NOMO-1 (cell line): ENCODE data around the gene HPCA.

ENCODE experiments used
- DNase-seq, 2 experiments: peaks; one replicate each; lab custom pipeline; 2025; ENCODE audit not compliant: unreplicated experiment in 2 of 2; lab: John Stamatoyannopoulos, UW

HPCA gene

DNA sequence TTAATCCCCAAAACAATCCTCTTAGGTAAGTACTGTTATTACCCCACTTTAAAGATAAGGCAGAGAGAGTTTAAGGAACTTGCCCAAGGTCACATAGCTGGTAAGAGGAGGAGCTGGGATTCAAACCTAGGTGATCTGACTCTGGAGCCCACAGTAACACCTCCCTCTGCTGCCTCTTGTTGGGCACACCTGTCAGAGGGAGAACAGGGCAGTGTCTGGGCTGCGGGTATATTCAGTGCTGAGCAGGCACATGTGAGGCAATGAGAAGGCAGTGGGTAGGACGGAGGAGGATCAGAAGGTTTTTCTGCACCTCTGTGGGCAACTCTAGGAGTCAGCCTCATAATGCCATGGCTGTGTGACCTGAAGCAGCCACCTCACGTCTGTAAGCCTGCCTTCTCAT, 1.8 kb downstream of the HPCA start:
- DNase-seq, result no peak

DNA sequence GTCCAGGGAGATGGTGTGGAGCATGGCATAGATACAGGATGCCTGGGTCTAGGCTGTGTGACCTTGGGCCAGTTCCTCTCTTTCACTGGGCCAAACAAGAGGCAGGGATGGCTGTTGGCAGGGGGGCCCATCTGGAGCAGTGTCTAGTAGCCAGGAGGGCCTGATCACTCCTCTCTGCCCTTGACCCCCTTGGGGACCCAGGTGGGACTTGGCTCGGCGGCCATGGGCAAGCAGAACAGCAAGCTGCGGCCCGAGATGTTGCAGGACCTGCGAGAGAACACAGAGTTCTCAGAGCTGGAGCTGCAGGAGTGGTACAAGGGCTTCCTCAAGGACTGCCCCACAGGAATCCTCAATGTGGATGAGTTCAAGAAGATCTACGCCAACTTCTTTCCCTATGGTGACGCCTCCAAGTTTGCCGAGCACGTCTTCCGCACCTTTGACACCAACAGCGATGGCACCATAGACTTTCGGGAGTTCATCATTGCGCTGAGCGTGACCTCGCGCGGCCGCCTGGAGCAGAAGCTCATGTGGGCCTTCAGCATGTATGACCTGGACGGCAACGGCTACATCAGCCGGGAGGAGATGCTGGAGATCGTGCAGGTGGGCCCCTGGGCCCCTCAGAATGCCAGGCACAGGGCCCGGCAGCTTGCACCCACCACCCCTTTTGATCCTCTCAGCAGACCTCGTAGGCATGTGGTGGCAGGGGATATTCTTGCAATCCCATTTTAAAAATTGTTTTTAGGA, 2.6 kb downstream of the HPCA start:
- DNase-seq, result no peak

DNA sequence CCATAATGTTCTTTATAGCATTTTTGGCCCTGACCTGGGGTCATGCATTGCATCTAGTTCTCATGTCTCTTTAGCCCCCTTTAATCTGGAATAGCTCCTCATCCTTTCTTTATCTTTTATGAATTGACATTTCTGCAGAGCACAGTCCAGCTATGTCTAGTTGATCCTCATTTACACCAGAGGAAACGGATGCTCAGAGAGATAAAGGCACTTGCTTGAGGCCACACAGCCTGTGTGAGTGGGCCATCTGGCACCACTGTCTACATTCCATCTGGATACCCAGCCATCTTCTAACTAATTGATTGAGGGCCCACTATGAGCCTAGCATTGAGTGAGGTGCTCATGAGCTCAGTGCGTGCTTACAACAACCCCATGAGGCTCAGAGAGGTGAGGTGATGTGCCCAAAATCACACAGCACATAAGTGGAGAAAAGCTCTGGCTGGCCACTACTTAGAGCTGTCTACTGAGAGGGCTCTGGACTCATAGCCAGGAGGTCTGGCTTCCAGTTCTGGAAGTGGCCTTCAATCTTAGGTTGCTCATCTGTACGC, 3.5 kb downstream of the HPCA start:
- no peak for DNase-seq

DNA sequence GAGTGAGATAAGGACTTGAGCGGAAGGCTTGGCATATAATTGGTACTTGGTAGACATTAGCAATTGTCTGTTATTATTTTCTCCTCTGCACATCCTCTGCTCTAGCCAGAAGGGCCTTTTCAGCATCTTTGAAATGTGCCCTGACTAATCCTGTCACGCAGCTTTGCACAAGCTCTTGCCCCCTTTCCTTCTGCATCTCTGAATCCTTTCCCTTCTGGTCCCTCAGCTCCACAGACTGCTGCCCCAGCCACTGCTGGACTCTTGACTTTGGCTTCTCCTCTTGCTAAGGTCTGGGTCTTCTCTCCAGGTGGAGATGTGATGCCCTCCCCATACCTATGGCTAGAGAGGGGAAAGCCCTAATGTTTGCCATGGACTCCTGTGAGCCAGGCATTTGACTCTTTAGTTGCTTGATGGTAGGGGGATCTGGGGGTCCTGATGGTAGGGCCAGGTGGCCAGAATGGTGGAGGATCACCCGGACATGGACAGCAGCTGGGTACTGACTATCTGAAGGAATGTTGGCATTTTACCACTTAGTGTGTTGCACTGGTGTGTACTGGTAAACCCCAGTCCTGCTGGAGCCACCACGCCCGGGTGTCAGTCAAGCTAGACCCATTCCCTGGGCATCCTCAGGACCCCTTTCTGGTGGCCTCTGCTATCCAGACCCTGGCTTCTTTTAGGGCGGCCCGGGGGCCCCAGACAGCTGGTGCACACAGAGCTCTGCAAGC, 4.4 kb downstream of the HPCA start:
- no peak for DNase-seq

DNA sequence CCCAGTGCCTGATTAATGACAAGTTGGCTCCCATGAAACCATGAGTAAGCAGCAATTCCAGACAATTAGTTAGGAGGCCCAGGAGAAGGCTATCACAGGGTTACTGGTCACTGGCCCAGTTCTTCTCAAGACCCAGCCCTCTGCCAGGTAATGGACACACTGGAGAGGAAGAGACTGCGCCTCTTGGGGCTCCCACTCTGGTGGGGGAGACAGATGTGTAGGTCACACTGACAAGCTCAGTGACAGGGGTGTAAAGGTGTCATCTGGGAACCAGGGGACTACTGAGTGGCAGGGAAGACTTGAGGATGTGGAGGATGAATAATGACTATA, 4.9 kb downstream of the HPCA start:
- no peak for DNase-seq

DNA sequence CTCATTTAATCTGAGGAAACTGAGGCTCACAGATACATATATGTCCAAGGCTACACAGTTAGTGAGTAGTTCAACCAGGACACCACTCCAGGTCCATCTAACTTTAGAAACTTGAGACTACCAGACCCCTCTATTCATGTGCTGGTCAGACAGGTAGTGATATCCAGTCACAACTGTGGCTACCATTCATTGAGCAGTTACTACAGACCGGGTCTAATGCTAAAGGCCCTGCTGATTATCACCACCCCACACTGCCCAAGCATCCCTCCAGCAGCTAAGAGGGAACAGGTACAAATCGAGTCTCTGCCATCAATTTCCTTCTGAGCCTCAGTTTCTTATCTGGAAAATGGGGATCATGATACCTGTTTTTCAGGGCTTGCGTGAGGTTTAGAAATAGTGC, 5.3 kb downstream of the HPCA start:
- no peak for DNase-seq

DNA sequence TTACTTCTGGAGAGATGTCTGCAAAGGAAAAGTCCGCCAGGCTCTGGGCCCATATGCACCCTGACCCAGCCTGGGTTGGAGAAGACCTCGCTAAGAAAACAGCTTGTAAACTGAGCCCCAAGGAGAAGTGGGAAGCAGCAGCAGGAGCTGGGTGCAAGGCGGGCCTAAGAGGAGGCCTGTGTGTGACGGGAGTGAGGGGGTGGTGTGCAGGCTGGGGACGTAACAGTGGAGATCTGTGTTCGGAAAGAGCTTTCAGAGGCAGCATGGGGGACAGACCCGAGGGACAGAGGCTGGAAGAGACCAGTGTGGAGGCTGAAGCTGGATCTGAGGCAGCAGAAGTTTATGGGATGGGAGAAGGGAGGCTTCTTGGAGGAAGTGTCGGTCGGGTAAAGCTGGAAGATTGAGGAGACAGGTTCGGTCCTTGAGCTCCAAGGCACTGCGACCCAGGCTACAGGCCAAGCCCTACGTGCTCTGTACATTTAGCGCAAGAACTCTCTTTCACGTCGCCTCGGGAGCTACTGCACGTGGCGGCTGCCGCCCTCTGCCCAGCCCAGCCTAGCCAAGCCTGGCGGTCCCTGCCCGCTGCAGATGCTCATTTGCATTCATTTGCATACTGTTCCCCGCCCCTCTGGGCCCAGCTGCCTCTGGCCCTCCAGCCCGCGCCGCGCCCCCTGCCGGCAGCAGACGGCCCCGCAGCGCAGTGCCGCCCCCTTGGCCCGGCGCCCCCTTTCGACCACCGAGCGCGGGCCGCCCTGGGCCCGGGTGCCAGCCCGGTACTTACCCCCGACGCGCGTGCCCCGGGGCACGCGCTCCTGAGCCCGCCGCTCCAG, 6.3 kb downstream of the HPCA start:
- DNase-seq, result no peak

DNA sequence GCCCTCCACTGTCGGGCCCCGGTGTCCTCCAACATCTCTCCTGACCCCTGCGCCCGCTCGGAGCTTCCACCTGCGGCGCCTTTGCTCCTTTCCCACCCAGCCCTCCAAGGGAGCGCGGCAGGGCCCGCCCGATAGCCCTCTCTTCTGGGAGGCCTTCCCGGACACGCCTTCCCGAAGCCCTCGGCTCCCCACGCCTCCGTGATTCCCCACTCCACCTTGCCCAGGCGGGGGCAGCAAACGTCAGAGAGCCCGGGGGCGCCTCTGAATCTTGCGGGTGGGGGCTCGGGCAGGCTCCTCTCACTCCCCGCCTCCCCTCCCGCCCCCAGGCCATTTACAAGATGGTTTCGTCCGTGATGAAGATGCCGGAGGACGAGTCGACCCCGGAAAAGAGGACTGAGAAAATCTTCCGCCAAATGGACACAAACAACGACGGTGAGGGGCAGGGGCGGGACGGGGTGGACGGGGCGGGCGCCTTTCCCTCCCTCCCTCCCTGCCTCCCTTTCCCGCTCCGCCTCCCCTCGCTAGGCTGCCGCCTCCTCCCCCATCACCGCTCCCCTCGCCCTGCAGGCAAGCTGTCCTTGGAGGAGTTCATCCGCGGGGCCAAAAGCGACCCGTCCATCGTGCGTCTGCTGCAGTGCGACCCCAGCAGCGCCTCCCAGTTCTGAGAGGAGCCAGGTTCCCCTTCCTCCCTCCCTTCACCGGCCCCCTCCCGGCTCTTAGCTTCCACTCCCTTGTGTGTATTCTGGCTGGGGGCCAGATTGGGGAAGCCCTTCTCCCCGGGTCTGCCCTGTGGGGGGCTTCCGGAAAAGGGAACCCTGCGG, 7.1 kb downstream of the HPCA start:
- no peak for DNase-seq

DNA sequence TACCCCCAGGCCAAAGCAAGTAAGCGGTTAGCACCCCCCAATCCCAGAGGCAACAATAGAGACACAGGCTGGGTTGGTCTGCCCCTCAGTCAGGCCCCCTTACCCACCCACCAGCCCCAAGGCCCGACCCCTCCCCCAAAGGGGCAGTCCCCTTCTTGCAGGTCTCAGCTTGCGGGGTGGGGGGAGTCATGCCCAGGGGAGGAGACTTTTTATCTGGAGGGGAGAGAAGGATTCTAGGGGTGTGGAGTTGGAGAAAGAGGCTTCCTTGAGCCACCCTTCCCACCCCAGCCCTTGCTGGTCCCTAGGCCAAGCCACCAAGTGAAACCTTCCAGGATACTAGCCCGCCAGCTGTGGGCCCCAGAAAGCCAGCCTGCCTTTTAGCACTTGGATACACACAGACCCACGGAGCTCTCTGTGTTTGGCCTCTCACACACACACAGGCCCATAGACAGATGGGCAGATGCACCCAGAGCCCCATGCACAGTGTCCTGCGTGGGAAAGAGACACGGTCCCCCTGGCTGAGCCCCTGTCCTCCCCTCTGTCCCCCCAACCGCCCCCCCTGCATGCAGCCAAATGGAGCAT, 7.8 kb downstream of the HPCA start:
- DNase-seq, result no peak

DNA sequence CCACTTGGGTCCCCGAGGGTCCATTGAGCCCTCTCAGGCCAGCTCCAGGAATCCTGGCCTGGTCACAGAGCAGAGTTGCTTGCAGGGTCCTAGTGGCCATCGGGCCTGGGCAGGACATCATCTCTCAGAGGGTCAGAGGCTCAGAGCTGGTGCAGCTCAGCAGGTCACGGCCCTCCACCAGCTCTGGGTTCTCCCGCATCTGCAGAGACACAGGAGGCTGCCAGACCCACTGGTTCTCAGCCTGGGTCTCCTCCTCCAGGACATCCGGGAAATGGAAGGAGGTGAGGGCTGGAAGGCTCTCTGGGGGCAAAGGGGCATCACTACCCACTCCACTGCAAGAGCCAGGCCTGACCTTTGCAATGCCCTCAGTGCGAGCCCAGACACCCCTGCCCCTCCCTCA, 8.4 kb downstream of the HPCA start:
- DNase-seq, result no peak

DNA sequence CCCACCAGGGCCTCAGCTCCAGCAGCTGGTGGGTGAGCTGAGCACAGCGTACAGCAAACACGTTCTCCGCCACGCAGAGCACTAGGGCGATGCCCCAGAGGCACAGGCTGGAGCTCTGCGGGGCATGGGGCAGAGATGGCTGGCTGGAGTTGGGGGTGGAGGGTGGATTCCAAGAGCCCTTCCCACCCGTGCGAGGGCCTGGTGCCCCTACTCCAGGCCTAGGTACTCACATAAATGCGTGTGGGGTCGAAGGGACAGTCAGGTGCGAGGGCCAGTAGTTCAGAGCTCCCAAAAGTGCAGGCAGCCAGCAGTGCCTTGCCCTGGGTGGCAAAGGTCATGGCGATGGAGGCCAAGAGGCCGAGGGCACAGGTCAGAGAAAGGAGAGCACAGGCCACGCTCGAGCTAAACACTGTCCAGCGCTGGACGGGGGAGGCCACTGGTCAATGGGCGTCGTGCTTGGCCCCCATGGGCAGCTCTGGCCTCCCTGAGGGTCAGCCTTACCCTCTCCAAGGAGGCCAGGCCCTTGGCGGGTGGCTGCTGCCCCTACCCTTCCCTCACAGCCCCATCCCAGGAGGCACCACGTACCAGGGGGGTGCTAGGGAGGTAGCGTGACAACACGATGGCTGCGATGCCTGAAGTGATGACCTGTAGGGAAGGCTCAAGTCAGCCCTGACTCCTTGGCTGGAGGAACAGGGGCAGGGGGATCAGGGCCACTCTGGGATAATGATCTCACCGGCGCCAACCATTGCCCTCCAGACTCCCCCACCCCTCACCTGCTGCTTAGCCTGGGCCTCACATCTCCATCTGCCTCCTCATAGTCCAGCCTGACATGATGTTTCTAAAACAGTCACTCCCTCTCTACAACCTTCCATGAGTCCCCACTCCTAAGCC, 9.3 kb downstream of the HPCA start:
- no peak for DNase-seq

DNA sequence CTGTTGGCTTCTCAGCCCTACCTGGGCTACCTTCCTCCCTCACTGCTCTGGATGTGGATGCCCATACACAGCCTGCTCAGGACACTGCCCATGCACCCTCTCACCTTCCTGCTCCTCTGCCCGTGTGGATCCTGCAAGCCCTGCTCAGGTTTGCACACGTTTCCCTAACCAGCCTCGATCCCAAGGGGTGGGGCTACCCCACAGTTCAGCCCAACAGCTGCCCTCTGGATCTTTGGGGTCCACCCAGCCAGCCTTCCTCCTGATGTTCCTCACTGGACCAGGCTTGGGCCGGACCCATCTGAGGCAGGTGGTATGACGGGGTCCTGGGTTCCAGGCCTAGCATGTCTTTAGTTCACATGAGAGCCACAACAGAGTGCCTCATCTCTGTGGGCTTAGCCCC, 10.2 kb downstream of the HPCA start:
- DNase-seq, result no peak

DNA sequence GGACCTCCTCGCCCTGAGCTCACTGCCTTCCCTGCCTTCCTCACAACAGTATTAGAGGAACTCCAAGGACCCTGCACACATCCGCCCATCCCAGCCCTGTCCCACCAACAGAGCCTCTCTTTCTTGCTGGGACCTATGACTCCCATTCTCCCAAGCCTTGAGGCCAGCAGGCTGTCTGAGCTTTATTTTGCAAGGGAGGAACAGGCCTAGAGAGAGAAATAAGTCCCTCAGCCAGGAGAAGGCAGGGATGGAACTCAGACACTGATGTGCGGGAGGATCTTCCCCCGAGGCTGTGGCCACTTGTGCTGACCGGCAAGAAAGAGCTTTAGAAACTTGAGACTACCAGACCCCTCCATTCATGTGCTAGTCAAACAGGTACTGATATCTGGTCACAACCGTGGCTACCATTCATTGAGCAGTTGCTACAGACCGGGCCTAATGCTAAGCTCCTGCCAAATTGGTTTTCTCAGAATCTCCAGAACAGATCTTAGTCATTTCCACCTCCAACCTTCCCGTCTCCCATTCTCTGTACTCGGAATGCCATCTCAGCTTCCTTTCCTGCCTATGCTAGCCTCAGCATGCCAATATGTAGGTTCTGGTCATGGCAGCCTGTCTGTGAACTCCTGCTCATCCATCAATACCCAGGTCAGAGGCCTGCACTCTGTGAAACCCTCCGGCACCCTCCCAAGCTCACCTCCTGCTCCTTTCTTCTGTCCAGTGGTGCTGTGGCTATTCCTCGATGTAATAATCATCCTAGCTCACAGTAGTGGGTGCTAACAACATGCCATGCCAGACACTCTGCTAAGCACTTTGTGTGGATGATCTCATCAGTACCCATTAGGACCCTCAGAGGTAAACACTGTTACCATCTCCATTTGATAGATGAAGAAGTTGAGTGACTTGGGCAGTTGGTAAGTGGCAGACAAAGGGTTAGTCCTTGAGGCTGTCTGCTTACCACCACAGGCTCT, 11.1 kb downstream of the HPCA start:
- DNase-seq, result no peak

DNA sequence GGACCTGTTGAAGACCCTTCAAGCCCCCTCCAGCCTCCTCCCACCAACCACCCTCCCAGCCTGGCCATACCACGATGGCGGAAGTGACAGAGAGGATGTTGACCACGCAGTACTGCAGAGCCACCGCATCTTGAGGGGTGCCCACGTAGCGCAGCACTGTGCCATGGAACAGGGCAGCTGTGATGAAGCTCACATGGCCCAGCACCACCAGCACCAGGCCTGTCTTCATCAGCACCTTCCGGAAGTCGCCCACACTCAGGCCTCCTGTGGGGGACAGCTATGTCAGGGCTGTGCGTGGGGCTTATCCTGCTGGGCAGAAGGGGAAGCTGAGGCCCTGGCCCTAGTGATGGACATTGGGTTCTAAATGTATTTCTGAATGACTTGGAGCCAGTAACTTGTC, 11.8 kb downstream of the HPCA start:
- no peak for DNase-seq

DNA sequence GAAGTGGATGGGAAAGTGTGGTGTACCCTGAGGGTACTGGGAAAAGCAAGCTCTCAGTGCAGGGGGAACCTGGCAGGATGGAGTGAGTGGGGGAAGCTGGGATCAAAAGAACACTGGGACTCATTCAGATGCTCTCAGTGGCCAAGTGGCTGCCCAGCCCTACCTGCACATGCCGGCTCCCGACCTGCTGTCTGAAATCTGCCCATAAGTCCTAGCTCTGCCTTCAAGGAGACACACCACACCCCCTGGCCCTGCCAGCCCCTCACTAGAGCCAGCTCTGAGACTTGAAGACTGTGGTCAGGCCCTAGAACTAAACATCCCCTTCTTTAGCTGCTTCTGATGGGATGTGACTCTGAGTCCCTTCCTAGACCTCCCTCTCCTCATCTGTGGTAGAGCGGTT, 12.7 kb downstream of the HPCA start:
- no peak for DNase-seq

DNA sequence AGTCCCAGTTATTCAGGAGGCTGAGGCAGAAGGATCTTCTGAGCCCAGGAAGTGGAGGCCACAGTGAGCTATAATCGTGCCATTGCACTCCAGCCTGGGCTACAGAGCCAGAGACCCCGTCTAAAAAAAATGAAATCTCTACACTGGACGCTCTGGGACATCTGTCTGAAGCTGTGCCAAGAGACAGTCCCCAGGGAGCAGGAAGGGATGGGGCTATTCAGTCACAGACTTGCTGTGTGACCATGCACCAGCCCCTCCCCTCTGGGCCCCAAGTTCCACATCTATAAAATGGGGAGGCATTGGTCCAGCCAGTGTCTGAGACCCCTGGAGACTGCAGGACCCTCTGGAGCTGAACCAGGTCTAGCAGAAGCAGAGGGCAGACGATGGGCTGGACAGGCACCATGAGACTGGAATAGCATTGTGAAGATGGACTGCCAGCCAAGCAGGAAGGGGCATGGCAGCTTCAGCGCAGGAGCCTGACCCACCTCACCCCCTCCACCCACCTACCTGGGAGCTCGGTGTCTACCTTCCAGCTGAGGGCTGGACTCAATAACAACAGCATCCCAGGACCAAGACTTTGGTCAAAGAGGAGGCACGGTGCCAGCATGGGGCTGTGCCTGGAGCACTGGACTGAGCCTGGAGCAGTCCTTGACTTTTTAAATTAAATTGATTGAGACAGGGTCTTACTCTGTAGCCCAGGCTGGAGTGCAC, 13.4 kb downstream of the HPCA start:
- DNase-seq, result no peak

DNA sequence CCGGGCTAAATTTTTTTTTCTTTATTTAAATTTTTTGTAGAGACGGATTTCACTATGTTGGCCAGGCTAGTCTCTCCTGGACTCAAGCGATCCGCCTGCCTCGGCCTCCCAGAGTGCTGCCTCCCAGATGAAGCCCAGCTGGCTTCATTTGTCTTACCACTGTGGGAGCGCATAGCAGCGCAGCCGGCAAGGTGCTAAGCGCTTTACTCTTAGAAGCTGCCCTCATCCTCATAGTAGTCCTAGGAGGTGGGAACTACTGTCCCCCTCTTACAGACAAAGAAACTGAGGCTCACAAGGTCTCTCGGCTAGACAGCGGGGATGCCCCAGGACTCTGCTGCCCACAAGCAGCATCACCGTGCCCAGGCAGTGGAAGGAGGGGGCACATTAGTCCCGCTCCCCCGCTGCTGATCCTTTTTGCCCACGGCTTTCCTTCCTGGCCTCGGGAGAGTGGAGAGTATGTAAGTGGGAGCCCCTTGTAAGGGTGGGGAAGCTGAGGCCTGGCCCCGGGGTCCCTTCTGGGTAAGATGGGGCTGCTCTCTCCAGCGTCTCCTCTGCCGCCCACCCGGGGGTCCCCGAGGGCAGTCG, 14.2 kb downstream of the HPCA start:
- no peak for DNase-seq
